ENCODE measurements around the gene PHF14.

- TF ChIP-seq JUND (IDR thresholded peaks at IDR 0.05) (no peak), CTCF (IDR thresholded peaks at IDR 0.05; ENCODE audit: low read depth, low read length, missing input control) (no peak), YY1 (IDR thresholded peaks at IDR 0.05) (no peak), GABPA (IDR thresholded peaks at IDR 0.05 in 1 of 2, conservative IDR thresholded peaks at IDR 0.05 in 1 of 2) (no peak), RAD21 (IDR thresholded peaks at IDR 0.05) (no peak), HNF4A (conservative IDR thresholded peaks at IDR 0.05) (no peak), ATF3 (IDR thresholded peaks at IDR 0.05) (no peak), EGR1 (IDR thresholded peaks at IDR 0.05; ENCODE audit: low read depth in 2 of 2) (no peak), RXRA (IDR thresholded peaks at IDR 0.05) (no peak), TAF1 (conservative IDR thresholded peaks at IDR 0.05) (no peak), REST (IDR thresholded peaks at IDR 0.05) (no peak), FOXA1 (IDR thresholded peaks at IDR 0.05) (no peak)
- TF ChIP-seq, protein P1, sequence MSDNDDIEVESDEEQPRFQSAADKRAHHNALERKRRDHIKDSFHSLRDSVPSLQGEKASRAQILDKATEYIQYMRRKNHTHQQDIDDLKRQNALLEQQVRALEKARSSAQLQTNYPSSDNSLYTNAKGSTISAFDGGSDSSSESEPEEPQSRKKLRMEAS (IDR thresholded peaks at IDR 0.05), result no peak
- TF ChIP-seq, protein P2, sequence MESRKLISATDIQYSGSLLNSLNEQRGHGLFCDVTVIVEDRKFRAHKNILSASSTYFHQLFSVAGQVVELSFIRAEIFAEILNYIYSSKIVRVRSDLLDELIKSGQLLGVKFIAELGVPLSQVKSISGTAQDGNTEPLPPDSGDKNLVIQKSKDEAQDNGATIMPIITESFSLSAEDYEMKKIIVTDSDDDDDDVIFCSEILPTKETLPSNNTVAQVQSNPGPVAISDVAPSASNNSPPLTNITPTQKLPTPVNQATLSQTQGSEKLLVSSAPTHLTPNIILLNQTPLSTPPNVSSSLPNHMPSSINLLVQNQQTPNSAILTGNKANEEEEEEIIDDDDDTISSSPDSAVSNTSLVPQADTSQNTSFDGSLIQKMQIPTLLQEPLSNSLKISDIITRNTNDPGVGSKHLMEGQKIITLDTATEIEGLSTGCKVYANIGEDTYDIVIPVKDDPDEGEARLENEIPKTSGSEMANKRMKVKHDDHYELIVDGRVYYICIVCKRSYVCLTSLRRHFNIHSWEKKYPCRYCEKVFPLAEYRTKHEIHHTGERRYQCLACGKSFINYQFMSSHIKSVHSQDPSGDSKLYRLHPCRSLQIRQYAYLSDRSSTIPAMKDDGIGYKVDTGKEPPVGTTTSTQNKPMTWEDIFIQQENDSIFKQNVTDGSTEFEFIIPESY (IDR thresholded peaks at IDR 0.05), result no peak
Measured at GRCh38 chr7:11135573-11135972, 161.9 kb downstream of the PHF14 start.
